ENCODE results near the gene ATP5F1D. TPM values are rescaled to one million over a fixed set of nuclear protein-coding genes. Genes with fewer than 3 reads are reported as not detected.

ATP5F1D gene
- total and polyA plus RNA-seq, 12 donors, result 15.6 to 1,534 (median 229) TPM

DNA sequence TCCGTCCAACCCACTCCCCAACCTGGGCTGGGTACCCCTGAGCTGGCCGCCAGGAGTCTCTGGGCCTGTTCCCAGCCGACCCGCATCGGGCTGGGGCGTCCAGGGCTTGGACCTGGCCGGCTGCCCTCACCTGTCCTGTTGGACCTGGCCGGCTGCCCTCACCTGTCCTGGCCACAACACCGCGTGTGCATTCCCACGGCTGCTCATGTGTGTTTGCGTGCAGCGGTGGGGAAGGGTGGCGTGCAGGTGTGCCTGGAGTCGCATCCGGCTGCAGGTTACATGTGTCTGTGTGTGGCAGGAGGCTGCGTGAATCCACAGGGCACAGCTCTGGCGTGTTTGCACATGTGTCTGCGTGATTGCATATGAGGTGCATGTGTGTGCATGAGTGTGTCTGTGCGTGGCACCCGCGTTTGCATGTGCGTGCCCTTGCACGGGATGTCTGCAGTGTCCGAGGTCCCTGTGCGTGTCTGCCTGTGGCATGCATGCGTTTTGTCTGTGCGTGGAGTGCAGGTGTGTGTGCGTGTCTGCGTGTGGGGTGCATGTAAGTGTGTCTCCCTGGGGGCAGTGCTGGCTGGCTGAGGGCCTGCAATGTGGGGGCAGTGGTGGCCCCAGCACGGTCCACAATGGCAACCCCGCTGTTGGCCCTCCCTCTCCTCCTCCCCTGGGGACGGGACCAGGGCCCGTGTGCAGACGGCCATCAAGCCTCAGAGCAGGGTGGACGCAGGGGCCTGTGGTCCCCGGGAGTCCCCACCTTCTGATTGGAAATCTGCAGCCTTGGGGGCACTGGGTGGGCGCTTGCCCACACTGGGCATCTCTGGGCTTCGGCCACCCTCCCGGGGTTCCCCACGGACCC lies 47.5 kb downstream of the ATP5F1D start:
- 77 to 89% (median 88%) methylated on average over 7 to 41 of the region's 41 CpGs for WGBS, 4 donors
- no peak overlapping the region for H3K4me3 ChIP-seq
- no peaks in the 10 kb centered on the region for H3K36me3 ChIP-seq (replicated peaks in 1 of 2)
- TF ChIP-seq POLR2A (IDR thresholded peaks at IDR 0.05), result no peak
- TF ChIP-seq, protein P1, sequence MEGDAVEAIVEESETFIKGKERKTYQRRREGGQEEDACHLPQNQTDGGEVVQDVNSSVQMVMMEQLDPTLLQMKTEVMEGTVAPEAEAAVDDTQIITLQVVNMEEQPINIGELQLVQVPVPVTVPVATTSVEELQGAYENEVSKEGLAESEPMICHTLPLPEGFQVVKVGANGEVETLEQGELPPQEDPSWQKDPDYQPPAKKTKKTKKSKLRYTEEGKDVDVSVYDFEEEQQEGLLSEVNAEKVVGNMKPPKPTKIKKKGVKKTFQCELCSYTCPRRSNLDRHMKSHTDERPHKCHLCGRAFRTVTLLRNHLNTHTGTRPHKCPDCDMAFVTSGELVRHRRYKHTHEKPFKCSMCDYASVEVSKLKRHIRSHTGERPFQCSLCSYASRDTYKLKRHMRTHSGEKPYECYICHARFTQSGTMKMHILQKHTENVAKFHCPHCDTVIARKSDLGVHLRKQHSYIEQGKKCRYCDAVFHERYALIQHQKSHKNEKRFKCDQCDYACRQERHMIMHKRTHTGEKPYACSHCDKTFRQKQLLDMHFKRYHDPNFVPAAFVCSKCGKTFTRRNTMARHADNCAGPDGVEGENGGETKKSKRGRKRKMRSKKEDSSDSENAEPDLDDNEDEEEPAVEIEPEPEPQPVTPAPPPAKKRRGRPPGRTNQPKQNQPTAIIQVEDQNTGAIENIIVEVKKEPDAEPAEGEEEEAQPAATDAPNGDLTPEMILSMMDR (IDR thresholded peaks at IDR 0.05), result no peak
- H3K4me1 ChIP-seq (replicated peaks in 1 of 2), result no peaks in the 10 kb centered on the region
- no peaks in the 10 kb centered on the region for H3K9me3 ChIP-seq (replicated peaks in 1 of 3)
- intact Hi-C loops (cut with DNase I), result loop anchor here (10.0 kb wide), 2 partner anchors 96 to 226 kb away; partner anchors contain the start of genes ADAMTSL5 (in 1 of the 2) and NDUFS7 (in 1 of the 2)
- DNase-seq, result no peak
- no peak overlapping the region for H3K27ac ChIP-seq
- H3K27me3 ChIP-seq, result peaks cover 68% of the 10 kb centered on the region

DNA sequence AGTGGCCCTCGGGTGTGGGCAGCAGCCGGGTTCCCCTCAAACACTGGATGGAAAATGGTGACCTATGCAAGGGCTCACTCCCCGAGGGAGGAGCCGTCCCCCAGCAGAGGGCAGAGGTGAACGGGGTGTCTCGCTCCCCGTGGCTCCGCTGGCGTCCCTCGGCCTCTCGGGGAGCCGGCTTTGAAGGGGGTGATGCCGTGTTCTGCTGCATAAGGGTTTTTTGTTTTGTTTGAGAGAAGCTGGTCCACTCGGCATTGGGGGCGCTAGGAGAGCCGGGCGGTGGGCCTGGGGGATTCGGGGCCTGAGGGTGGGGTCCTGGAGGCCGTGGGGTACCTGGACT lies 48.1 kb downstream of the ATP5F1D start:
- Histone ChIP-seq H3K4me1 (replicated peaks in 1 of 2) (no peaks in the 10 kb centered on the region), H3K9me3 (replicated peaks in 1 of 3) (no peaks in the 10 kb centered on the region), H3K27me3 (peaks cover 64% of the 10 kb centered on the region), H3K36me3 (replicated peaks in 1 of 2) (no peaks in the 10 kb centered on the region), H3K4me3 (no peak overlapping the region), H3K27ac (no peak overlapping the region)
- 64 to 93% (median 80%) methylated on average over 5 to 19 of the region's 19 CpGs for WGBS, 4 donors
- no peak for TF ChIP-seq POLR2A (IDR thresholded peaks at IDR 0.05)
- TF ChIP-seq, protein P1 (IDR thresholded peaks at IDR 0.05), result no peak
- no peak for DNase-seq
- intact Hi-C loops (cut with DNase I), result loop anchor here (10.0 kb wide), 2 partner anchors 95 to 225 kb away; partner anchors contain the start of genes ADAMTSL5 (in 1 of the 2) and NDUFS7 (in 1 of the 2)

DNA sequence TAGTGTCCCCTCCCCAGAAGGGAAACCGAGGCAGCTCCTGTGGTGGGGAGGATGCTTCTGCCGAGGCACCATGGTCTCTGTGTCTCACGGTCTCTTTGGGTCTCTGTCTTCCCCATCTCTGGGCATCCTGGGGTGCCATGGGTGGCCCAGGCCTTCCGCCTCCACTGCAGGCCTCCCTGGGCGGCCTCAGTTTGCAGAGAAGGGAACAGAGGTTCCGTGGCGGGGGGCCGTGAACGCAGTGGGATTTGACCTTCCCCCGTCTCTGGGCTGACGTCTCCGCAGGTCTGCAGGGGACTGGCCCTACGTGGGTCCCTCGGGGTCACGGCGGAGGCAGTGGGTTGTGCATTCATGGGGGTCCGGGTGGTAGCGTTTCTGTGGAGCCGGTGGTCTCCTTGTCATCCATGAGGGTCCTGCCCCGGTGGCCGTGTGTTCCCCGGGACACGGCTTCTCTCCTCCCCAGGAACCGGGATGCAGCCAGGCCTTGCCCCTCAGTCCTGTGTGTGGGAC lies 48.7 kb downstream of the ATP5F1D start:
- Histone ChIP-seq H3K4me1 (replicated peaks in 1 of 2) (no peaks in the 10 kb centered on the region), H3K27ac (no peak overlapping the region), H3K4me3 (no peak overlapping the region), H3K9me3 (replicated peaks in 1 of 3) (no peaks in the 10 kb centered on the region), H3K36me3 (replicated peaks in 1 of 2) (no peaks in the 10 kb centered on the region), H3K27me3 (peaks cover 62% of the 10 kb centered on the region)
- no peak for TF ChIP-seq POLR2A (IDR thresholded peaks at IDR 0.05)
- TF ChIP-seq, protein P1 (IDR thresholded peaks at IDR 0.05), result no peak
- no peak for DNase-seq
- intact Hi-C loops (cut with DNase I), result no loop called here
- 63 to 90% (median 84%) methylated on average over 2 to 24 of the region's 24 CpGs for WGBS, 4 donors

DNA sequence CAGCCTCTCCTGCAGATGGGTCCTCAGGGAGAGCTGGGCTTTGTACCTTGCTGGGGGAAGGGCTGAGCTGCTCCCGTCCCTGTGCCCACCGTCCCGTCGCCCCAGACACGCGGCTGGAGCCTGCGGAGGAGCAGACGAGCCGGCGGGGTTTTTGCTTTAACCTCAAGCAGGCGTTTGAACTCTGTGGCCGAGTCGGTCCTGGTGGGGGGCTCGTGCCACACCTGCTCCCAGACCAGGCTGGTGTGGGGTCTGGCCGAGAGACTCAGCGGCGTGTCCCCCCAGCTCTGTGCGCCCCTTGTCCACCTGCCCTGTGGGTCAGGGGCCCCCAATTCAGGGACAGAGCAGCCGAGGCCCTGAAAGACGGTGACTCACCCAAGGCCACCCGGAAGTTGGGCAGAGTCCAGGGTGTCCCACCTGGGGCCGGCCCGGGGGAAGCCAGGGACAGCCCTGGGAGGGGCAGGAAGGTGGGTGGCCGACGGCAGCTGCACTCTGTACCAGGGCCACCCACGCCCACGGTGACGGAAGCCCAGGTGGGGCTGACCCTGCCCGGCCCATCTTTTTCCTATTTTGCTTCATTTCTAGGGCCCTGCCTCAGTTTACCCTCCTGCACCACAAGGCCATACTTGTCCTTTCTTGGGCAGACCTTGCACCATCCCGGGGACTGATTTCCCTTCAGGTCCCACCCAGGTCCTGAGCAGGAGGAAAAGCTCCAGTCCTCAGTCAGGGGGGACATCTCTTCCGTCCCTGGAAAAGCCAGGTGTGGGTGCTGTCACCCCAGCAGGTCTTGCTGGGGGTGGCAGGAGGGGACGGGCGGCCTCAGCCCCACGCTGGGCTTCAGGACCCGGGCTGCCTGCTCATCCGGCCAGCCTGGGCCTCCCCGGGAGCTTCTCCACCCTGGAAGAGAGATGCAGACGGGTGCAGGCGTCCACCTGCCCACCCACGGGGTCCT lies 49.4 kb downstream of the ATP5F1D start:
- TF ChIP-seq POLR2A (IDR thresholded peaks at IDR 0.05), result no peak
- TF ChIP-seq, protein P1 (IDR thresholded peaks at IDR 0.05), result no peak
- no peak overlapping the region for H3K4me3 ChIP-seq
- intact Hi-C loops (cut with DNase I), result no loop called here
- no peaks in the 10 kb centered on the region for H3K9me3 ChIP-seq (replicated peaks in 1 of 3)
- no peak for DNase-seq
- 61 to 76% (median 65%) methylated on average over 20 to 40 of the region's 40 CpGs for WGBS, 4 donors
- H3K36me3 ChIP-seq (replicated peaks in 1 of 2), result no peaks in the 10 kb centered on the region
- peaks cover 0 to 3% of the 10 kb centered on the region in 2 donors for H3K4me1 ChIP-seq (replicated peaks in 1 of 2)
- peaks cover 59% of the 10 kb centered on the region for H3K27me3 ChIP-seq
- no peak overlapping the region for H3K27ac ChIP-seq

All from adrenal gland (tissue), 12 donors.